ENCODE results near the gene KIF22.

GRCh38 chr16:29825145-29826044 is 34.8 kb downstream of the KIF22 start:
- TF ChIP-seq CTCF (IDR thresholded peaks at IDR 0.05 in 2 of 3, conservative IDR thresholded peaks at IDR 0.05 in 1 of 3; ENCODE audit: borderline replicate concordance in 1 of 3, insufficient read depth in 1 of 3, low read depth in 2 of 3, low read length in 2 of 3) (no peak), MAX (IDR thresholded peaks at IDR 0.05) (no peak)
